Measurements from ENCODE around the gene PDZD2. TPM values are rescaled to one million over a fixed set of nuclear protein-coding genes. Genes with fewer than 3 reads are reported as not detected.

Gene PDZD2
- total RNA-seq, 2 experiments from 2014 or later, result 1.3 to 1.8 TPM

- peaks cover 13% of the 10 kb centered on the region for H3K4me1 Mint-ChIP-seq (ENCODE audit: low read depth)
- H3K4me1 ChIP-seq (ENCODE audit: insufficient read depth, low read length), result peaks cover 16% of the 10 kb centered on the region
- ChIA-PET POLR2A (no interaction called here), CTCF (no interaction called here)
- no peak overlapping the region for H3K4me3 ChIP-seq (ENCODE audit: low read length)
- H3K4me3 Mint-ChIP-seq, result no peak overlapping the region
- no peaks in the 10 kb centered on the region for H3K27me3 Mint-ChIP-seq
- ATAC-seq (ENCODE audit: poor library complexity), result no peak
- H3K27me3 ChIP-seq (ENCODE audit: control insufficient read depth in 1 of 2, insufficient read depth in 2 of 2, low read length in 2 of 2), result no peaks in the 10 kb centered on the region
- H3K27ac ChIP-seq (ENCODE audit: low read depth in 1 of 2, low read length in 2 of 2), result no peak overlapping the region
- DNase-seq, result no peak
- no peak overlapping the region for H3K27ac Mint-ChIP-seq
- no peak for TF ChIP-seq CTCF (IDR thresholded peaks at IDR 0.05)
- intact Hi-C loops (cut with DNase I, micrococcal nuclease), result no loop called here
- H3K36me3 ChIP-seq (ENCODE audit: insufficient read depth, low read length), result no peaks in the 10 kb centered on the region
- H3K36me3 Mint-ChIP-seq (ENCODE audit: low read depth), result no peaks in the 10 kb centered on the region
- H3K9me3 Mint-ChIP-seq, result peaks cover 8% of the 10 kb centered on the region
- peaks cover 0 to 4% of the 10 kb centered on the region in 2 experiments for H3K9me3 ChIP-seq (ENCODE audit: control insufficient read depth in 1 of 2, insufficient read depth in 1 of 2, low read length in 2 of 2)
Measured at GRCh38 chr5:31736127-31736526, 97.2 kb downstream of the PDZD2 start.

GRCh38 chr5:31738199-31738598 is 99.3 kb downstream of the PDZD2 start:
- Histone ChIP-seq H3K27ac (ENCODE audit: low read depth in 1 of 2, low read length in 2 of 2) (no peak overlapping the region), H3K9me3 (ENCODE audit: control insufficient read depth in 1 of 2, insufficient read depth in 1 of 2, low read length in 2 of 2) (peaks cover 0 to 4% of the 10 kb centered on the region in 2 experiments), H3K36me3 (ENCODE audit: insufficient read depth, low read length) (no peaks in the 10 kb centered on the region), H3K4me3 (ENCODE audit: low read length) (no peak overlapping the region), H3K27me3 (ENCODE audit: control insufficient read depth in 1 of 2, insufficient read depth in 2 of 2, low read length in 2 of 2) (no peaks in the 10 kb centered on the region), H3K4me1 (ENCODE audit: insufficient read depth, low read length) (no peaks in the 10 kb centered on the region)
- Mint-ChIP-seq H3K36me3 (ENCODE audit: low read depth) (no peaks in the 10 kb centered on the region), H3K27me3 (no peaks in the 10 kb centered on the region), H3K4me3 (no peak overlapping the region), H3K27ac (no peak overlapping the region), H3K9me3 (peaks cover 8% of the 10 kb centered on the region), H3K4me1 (ENCODE audit: low read depth) (no peaks in the 10 kb centered on the region)
- ChIA-PET POLR2A (no interaction called here), CTCF (no interaction called here)
- no peak for DNase-seq
- no peak for ATAC-seq (ENCODE audit: poor library complexity)
- TF ChIP-seq CTCF (IDR thresholded peaks at IDR 0.05), result no peak
- intact Hi-C loops (cut with DNase I, micrococcal nuclease), result no loop called here

- Mint-ChIP-seq H3K9me3 (peaks cover 8% of the 10 kb centered on the region), H3K36me3 (ENCODE audit: low read depth) (no peaks in the 10 kb centered on the region), H3K4me3 (no peak overlapping the region), H3K27ac (no peak overlapping the region), H3K4me1 (ENCODE audit: low read depth) (no peaks in the 10 kb centered on the region), H3K27me3 (no peaks in the 10 kb centered on the region)
- intact Hi-C loops (cut with DNase I, micrococcal nuclease), result no loop called here
- no peaks in the 10 kb centered on the region for H3K27me3 ChIP-seq (ENCODE audit: control insufficient read depth in 1 of 2, insufficient read depth in 2 of 2, low read length in 2 of 2)
- ATAC-seq (ENCODE audit: poor library complexity) (no peak), DNase-seq (no peak)
- H3K36me3 ChIP-seq (ENCODE audit: insufficient read depth, low read length), result no peaks in the 10 kb centered on the region
- no peaks in the 10 kb centered on the region for H3K4me1 ChIP-seq (ENCODE audit: insufficient read depth, low read length)
- H3K27ac ChIP-seq (ENCODE audit: low read depth in 1 of 2, low read length in 2 of 2), result no peak overlapping the region
- H3K9me3 ChIP-seq (ENCODE audit: control insufficient read depth in 1 of 2, insufficient read depth in 1 of 2, low read length in 2 of 2), result peaks cover 0 to 4% of the 10 kb centered on the region in 2 experiments
- ChIA-PET CTCF (no interaction called here), POLR2A (no interaction called here)
- no peak overlapping the region for H3K4me3 ChIP-seq (ENCODE audit: low read length)
- no peak for TF ChIP-seq CTCF (IDR thresholded peaks at IDR 0.05)
Measured at GRCh38 chr5:31741496-31741895, 102.6 kb downstream of the PDZD2 start.
